KG1 (cell line): Measurements from ENCODE around the gene SEMA7A.

ENCODE experiments used
- DNase-seq: peaks from one replicate; lab custom pipeline; 2025; lab: John Stamatoyannopoulos, UW

SEMA7A gene

DNA sequence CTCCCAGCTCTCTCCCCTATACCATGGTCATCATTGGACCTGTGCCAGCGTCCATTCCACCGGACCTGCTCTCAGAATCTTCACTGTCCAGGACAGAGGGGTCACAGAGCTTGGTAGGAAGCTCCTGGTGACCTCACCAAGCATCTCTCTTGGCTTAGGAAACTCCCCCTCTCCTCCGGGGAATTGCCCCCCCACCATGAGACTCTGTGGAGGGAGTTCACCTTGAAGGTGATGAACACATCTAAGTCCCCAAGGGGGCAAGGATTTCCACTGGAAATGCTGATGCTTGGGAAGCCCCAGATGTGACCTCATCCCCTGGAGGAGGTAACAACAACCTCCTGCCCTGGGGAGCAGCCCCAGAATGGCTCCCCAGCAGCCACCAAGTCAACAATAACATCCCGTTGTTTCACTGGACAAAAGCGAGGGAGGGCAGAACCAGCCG is 3.2 kb downstream of the SEMA7A start:
- no peak for DNase-seq

DNA sequence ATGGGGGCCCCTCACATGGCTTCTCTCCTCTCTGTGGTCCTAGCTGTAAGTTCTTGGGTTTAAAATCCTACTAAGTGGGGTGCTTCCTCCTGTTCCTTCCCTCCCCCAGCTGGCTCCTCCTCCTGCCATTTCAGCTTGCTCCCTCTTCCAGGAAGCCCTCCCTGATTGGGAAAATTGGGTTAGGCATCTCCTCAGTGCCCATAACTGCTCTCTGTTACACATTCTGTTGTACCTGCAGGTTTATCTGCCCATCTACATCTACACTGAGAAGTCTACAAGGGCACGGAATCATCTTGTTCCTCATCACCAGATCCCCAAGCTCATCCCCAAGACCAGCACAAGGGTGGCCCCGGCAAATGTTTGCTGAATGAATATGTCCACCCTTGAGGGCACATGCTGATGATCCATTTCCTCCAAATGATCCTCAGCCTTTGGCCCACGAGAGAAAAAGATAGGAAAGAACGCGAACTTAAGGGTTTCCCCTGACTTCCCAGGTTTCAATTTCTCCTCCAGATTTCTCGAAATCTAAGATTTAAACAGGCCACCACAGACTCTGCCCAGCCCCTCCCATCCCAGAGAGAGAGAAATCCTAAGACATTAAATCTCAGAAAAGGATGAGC is 3.9 kb downstream of the SEMA7A start:
- DNase-seq, result no peak

DNA sequence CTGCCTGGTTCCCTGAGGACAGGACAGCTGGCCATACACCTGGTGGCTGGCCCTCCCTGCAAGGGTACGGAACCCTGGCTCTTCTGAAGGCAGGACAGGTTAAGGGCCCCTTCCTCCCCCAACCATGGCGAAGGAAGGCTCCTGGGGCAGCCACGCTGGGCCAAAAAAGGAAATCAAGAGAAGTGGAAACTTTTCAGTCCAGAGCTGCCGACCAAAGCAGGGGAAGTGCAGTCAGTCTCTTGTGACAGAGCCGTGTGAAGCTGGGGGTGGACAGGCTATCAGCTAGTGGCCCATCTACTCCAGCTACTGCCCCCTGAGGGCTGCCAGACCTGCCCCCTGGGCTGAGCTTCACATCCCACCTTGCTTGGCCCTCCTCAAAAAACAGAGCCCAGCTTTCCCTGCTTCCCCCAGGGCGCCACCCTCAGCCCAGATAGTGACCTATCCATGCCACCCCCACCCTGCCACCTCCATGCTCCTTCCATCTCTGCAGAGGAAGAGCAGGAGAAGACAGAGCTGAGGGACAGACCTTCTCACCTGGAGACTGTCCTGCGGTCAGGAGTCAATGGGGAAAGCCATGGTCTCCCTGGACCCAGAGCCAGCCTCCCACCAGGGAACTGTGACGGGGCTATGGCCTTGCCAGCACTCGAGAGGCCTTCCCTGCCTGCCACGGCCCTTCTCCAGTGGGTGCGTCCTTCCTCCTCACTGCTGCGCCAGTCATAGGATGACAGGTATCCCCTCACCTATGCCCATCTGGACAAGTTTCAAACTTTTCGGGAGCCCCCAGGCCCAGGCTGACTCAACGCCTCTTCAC is 4.6 kb downstream of the SEMA7A start:
- DNase-seq, result no peak

DNA sequence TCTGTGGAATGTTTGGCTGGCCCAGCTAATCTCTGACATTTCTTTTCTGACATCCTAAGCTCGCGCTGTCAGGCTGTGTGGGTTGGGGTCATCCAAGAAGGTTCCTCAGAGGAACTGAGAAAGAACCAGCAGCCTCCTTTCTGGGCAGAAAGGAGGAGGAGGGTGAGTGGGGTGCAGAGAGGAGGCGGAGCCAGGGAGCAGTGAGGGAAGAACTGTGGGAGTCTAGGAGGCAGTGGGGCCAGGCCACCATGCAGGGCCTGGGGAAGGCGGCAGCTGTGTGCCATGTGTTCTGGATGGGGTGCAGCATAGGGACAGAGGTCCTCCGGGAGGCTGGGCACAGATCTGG is 5.3 kb downstream of the SEMA7A start:
- no peak for DNase-seq

DNA sequence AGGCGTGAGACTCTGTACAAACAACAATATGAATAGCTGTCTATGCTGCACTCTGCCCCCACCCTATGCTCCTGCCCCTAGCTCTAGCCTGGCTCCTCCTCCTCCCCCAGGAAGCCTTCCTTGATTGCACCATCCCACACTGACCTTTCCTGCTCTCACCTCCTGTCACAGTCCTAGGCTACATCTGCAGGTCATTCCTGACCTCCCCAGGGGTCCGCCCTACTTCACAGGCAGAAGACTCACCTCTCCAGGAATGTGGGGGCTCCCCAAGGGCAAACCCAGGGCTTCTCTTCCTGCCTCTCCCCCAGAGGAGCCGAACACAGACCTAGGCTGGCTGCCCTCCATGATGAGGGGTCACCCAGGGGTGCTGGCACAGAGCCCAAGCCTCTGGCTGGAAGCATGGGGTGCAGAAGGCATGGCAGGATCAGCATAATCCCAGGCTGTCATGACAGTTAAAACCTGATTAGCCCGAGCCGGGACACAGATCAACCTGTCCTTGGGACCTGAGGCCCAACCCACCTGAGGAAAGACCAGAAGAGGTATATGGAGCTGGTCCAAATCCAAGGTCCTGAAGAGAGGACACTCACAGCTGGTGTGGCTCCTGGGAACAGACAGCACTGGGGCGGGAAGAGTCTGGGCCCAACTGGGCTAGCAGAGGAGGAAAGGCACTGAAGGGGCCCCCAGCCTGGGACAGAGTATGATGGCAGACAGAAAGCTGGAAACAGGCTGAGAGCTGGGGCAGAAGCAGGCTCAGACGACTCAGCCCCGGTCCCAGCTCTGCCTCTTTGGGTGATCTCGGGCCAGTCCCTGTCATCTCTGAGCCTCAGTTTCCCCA is 5.9 kb downstream of the SEMA7A start:
- no peak for DNase-seq

DNA sequence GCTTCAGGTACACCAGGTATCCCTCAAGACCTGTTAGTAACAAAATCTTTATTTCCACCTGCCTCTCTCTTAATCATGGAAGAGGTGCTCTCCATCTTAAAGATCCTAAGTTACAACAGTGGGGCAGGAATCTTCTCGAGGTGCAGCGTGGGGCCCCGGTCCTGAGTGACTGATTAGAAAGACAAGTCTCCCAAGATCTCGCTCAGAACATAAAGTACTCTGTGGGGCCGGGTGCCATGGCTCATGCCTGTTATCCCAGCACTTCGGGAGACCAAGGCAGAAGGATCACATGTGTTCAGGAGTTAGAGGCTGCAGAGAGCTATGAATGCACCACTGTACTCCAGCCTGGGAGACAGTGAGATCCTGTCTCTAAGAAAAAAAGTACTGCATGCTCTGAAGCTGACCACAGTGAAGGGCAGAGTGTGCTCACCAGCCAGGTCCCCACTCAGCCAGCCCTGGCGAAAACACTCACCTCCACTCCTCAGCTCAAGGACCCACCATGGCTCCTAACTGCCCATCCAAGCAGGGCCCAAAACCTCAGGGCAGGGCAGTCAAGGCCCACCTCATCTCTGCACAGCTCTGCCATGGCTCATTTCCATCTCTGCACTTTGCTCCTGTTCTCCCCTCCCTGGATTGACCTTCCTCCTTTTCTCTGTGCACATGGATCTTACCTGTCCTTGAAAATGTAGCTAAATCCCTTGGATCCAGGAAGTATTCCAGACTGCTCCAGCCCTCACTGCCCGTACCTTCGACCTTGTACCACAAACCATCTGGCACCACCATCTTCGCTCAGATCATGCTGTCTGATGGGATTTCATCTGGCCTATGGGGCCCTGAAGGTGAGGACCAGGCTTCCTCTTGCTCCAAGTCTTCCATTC is 7.1 kb downstream of the SEMA7A start:
- no peak for DNase-seq

DNA sequence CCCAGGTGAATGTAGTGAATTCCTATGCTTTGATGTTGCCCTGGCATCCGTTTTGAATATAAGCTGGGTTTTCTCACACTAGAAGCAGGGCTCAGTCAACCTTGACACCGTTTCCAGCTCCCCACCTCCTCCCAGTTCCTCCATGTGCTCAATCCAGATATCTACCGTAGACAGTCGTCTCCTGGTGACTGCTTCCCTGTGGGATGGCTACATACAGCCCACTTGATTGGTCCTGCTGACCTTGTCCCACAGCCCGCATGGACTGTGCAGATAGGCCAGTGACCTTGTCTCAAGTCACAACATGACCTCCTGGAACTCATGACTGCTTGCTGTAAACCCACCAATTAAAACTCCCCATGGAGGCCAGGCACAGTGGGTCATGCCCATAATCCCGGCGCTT is 8.1 kb downstream of the SEMA7A start:
- no peak for DNase-seq

DNA sequence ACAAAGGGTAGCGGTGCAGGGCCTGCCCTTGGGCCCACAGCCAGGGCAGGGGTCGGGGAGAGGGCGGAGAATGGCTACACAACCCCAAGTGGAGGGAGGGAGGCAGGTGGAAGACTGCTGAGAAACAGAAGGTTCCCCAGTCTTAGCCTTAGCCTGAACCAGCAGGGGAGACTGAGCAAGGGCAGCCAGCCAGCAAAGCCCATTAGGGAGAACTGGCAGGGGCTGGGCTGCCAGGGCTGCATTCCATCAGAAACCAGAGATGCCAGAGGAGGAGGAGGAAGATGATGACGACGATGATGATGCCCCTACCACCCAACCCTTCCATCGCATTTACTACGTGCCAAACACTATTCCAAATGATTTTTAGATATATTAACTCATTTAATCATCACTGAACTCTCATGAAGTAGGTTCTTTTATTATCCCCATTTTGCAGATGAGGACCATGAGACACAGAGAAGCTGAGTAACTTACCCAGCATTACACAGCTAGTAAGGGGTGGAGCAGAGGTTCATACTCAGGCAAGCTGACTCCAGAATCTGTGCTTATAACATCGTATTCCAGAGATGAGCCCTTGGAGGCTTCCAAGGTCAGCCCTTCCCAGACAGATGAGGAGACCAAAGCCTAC is 8.7 kb downstream of the SEMA7A start:
- DNase-seq, result no peak

DNA sequence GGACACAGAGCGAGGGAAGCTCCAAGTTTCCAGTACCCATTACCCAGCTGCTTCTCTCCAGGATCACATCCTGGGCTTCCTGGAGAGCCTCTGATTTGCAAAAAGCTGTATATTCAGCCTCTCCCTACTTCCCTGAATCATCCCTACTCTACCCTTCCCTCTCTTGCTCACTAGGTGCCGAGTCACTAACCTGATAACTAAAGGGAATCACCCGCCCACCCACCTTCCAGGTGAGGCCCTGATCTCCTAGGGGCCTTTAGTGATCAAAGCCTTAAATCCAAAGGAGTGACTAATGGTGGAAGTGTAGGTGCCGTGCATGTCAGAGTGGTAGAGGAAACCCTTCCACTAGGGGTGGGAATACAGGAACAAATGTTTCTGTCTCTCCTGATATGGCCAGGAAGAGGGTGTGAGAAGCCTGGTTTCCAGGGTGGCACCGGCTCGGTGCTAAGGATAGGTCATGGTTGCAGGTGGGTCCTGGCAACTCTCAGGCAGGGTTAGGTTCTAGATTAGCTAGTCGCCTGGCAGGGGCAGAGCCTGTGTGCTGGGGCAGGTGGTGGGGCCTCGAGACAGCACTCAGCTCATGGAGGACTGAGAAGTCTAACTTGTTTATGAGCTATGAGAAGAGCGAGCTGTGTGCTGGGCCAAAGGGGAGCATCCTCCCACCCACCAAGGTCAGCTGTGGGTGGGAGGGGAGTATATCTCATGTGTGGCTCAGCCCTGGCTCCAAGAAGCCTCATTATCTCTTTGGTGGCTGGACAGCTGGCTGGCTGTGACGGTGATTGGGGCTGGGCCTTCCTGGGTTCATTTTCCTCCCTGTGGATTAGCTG is 10.1 kb downstream of the SEMA7A start:
- DNase-seq, result no peak

DNA sequence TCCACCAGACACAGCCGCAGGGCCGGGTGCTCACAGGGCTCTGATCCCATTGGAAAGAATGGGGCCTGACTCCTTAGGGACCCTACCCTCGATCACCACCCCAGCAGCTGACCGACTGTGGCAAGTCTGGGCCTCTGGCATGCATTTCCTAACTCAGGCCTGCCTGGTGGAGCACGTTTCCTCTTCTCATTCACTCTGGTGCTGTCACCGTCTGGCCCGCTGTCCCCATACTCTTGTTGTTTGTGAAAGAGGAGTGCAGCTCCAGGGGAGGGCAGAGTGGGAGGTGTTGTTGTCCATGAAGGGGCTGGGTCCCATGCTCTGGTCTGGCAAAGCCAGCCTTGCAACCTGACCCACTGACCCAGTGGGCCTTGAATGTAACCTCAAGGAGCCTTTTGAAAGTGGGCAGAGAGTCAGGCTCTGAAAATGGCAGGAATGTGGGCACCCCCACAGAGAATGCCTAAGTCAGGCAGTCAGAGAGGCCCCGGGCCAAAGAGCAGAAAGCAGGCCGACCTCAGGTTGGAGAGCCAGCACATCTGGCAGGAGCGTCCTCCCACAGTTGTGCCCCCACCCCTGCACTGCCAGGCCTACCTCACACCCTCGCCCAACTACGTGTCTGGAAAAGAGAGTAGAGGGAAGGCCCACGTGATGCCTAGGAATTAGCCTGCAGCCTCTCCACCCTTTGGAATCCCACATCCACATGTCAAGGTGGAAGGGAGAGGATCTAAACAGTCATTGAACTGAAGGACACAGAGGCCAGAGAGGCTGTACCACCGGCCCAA is 10.9 kb downstream of the SEMA7A start:
- no peak for DNase-seq

DNA sequence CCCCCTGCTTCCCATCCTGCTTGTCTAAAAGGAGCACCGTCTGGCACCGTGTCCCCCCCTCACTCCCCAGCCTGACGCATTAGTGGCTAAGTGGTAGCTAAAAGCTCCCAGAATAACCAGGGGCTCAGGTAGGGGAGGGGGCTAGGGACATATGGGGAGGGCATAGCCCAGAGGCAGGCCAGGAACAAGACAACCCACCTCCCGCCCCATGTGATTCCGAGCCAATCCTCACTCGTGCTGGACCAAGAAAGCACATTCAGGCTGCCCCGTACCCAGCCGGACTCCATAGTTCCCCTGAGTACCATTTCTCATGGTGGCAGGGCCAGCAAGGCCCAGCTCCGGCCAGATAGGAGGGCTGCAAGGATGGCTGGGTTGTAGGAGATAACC is 11.5 kb downstream of the SEMA7A start:
- DNase-seq, result no peak

DNA sequence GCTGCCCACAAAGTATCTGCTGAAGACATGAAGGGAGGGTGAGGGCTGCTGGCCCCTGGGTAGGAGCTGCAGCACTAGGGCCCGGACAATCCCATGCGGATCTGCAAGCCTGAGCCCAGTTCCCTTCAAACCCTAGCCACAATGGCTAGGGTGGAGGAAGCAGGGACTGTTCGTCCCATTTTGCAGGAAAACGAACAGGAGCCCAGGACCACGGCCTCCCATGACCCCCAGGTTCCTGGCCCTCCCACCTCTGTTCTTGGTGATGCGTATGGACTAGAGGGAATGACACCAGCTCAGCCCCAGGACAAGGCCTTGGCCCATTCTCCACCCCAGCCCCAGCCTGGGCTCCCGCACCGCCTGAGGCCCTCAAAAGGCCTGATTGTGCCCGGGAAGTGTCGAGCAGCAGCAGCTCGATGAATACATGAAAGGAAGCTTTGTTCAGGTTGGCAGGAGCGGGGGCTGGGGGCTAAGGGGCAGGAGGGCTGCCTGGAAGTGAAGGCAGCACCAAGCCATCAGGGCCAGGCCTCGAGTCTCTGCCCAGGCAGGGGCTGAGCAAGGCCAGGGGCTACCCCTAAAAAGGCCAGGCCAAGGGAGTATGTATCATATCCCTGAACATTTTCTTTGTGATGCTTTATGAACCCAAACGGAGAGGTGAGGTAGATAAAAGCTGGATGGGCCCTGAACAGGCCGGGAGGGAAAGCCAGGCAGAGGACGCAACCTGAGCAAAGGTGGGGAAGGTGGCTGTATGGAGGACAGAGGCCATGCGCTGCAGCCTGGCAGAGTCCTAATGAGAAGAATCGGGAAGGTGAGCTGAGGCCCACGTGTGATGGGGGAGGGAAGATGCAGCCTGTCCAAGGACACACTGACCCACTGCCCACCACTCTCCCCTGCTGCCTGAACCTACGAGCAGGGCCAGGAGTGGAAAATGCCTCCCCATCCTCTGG is 12.2 kb downstream of the SEMA7A start:
- no peak for DNase-seq

DNA sequence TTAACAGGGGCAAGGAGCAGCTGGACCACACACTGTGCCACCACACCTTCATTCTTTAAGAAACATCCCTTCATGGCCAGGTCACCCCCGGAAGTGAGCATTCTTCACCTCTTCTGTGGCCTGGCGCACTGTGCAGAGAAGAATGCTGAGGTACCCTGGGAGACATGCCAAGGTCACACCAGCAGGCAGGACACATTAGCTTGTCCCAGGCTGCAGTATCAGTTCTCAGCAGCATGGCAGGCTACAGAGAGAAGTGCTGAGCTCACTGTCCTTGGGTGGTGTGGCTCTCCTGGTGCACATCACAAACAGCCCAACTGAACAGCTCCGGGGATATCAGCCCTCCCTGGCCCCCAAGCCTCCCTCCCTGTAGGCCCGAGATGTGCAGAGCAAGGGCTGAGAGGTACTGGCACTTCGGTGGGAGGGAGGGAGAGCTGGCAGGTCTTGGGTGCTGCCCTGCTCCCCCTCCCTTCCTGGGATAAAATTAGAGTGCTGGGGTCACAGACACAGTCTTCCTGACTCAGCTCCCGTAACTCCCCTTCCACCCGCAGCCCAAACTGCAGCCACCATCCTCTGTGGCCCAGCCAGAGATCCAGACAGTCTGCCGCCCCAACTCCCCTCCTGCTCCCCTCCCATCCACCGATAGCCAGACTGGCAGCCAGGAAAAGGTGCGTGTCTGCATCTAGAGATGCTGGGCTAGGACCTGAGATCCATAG is 13.4 kb downstream of the SEMA7A start:
- DNase-seq, result no peak

DNA sequence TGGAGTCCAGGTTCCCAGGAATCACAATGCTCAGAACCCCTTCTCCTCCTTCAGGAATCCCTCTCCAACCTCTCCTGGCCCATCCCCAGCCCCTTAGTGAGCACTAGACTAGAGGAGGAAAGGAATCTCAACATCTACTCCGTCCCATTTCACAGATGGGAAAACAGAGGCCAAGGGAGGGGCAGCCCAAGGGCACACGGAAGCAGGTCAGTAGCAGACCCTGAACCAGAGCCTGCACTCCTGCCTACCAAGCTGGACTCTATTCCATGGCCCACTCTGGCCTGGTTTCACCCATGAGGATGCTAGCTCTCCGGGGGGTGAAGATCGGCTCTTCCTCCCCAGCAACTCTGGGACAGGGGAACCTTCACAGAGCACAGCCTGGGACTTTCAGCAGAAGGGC is 14.3 kb downstream of the SEMA7A start:
- no peak for DNase-seq

DNA sequence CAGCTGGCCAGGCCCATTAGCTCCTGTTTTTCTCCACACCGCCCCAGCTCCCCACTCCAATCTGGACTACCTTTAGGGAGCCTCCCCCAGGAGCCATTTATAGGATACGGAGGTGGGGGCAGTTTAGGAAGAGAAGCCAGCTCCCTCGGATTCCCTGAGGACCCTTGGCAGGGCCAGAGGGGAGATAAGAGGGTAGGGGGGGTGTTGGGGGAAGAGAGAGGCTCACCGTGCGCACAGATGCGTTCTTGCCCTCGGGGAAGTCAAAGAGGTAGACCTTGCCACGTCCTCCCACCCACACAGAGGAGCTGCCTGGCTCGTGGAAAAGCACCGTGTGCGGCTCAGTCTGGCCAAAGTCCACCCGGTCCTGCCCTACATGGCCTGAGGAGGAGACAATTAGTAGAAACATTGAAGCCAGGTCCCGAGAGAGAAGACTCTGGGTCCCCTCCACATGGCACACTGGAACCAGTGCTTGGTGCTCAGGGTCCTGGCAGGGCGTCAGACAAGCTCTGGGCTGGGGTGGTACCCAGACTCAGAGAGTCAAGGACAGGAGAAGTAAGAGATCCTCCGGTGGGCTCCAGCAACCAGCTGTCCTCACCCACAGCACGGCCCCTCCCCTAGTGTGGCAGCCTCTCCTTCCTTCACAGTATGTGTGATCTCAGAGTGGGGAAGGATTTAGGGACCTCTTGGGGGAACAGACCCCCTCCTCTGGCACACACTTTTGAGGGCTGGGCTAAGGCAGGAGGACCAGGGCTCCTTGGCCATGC is 15.0 kb downstream of the SEMA7A start:
- no peak for DNase-seq

DNA sequence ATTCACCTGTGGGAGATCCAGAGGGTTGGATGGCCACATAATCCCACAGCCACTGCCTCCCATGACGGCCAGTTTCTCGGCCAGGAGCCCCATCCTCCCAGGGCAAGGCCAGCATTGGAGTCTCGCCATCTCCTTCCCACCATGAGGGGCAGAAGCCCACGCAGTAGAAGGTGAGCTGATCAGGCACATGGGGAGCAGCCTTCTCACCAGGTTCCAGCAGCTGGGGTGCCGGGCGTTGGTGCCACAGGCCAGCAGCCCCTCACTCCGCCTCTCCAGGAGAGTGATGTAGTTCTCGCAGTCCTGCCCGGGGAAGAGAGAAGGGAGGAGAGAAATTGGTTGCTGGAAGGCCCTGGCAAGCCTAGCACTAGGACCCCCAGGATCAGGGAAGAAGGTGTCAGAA is 16.1 kb downstream of the SEMA7A start:
- DNase-seq, result no peak

DNA sequence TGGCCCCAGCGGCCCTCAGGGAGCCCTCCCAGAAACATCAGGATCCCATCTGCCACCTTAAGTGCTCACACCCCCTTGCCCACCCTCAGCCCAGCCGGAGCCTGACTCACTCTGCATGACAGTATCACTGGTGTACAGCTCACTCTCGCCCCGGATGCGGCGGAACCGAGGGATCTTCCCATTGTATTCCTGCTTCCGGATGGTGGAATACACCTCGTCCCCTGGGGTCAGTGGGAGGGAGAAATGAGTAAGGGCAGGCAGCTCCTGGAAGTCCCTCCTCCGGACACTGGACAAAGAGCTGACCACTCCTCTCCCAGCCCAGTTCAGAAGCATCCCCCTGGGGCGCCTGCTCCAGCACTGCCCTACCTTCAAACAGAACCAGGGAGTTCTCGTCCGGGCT is 16.5 kb downstream of the SEMA7A start:
- DNase-seq, result no peak
